HG02840 (cell line): ENCODE results near the gene ELL3.

Experiments
- ATAC-seq: cut with Tn5 transposase; IDR thresholded peaks from one replicate; pipeline ENCODE4 v1.9.1; 2021; ENCODE audit warnings: mild to moderate bottlenecking, moderate library complexity, moderate number of reproducible peaks; ENCODE audit not compliant: unreplicated experiment, low FRiP score

ELL3 gene

DNA sequence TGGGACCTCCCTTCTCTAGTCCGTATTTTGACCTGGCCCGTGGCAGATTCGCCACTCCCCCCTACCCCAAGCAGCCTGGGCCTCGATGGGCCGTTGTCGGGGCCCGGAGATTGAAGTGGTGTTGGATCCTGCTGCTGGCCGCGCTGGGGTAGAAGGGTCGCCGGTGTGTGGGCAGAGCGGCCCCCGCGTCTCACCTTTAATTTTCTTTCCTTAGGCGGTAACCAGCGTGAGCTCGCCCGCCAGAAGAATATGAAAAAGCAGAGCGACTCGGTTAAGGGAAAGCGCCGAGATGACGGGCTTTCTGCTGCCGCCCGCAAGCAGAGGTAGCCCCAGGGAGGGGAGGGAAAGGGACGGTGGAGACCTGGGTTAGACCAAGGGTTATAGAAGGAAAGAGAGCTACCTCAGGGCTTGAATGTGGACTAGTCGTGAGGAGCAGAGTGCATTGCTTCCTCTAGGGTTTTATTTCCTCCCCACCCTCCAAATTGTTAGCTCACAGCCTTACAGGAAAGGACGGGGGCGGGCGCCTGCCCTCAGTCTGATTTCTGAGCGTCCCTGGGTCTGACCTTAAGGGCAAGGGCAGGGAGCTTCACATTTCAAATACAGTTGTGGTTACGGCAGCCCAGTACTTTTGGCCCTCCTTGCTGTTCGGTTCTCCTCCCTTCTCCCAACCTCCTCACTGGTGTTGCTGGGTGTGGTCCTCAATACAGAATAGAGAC, 16.2 kb upstream of the ELL3 start:
- no peak for ATAC-seq

DNA sequence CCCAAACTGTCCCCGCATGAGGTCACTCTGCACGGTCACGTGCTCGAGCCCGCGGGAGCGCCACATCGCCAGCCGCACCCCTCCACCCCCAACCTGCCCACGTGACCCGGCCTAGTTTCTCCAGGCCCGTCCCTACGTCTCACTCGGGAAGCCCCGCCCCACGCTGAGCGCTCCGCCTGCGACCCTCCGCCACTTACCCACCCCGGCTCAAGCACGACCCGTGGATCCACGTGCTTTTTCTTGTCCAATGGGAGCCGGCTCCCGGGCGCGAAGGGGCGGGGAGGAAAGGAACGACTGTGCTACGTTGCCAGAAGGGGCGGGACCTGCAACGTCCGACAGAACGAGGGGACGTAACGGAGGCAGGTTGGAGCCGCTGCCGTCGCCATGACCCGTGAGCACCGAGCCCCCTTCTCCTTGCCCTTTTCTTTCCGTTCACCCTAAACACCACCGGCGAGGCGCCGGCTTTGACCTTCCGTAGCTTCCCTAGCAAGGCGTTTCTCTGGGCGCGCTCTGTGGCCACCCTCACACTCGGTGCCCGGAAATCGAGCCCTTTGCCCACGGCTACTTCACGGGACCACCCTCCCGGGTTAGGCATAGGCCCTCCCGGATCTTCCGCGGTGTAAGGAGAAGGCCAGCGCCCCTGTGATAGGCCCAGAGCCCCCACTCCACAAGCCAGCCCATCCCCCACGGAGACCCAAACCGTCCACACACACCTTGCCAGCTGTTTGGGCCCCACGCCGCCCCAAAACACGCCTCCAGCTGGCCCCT, 15.4 kb upstream of the ELL3 start, which contains the start of gene SERF2:
SERF2 (plus strand) TSS at position 328 of the 768 bp plus-strand sequence; CDS start at position 385, 57 bp downstream.
- ATAC-seq: peak; percentile 81

DNA sequence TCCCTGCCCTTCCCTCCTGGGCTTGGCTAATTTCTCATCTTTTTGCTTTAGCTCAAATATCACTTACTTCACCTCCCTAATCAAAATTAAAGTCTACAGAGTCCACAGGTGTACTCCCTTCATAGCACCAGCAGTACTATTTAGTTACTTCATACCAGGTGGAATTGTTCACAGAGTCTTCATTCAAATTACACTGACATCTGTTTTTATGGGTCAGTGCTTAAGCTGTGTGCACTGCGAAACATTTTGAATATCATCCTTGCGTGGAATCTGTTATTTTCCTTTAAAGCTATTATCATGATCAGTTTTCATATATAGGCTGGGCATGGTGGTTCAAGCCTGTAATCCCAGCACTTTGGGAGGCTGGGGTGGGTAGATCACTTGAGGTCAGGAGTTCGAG, 12.6 kb upstream of the ELL3 start:
- no peak for ATAC-seq

GRCh38 chr15:43779016-43779415, 2.2 kb upstream of the ELL3 start:
- ATAC-seq: no peak

- ATAC-seq: peak; percentile 60
Observed at GRCh38 chr15:43777267-43777914, 625 bp upstream of the ELL3 start.

GRCh38 chr15:43776101-43776717, 557 bp downstream of the ELL3 start:
- peak; percentile 56 for ATAC-seq

GRCh38 chr15:43775411-43775965, 1.3 kb downstream of the ELL3 start:
- ATAC-seq: no peak

- no peak for ATAC-seq
Observed at GRCh38 chr15:43774062-43774461, 2.7 kb downstream of the ELL3 start.

- ATAC-seq: no peak
Observed at GRCh38 chr15:43772624-43773023, 4.1 kb downstream of the ELL3 start.

GRCh38 chr15:43771816-43772215, 5.0 kb downstream of the ELL3 start:
- ATAC-seq: no peak

DNA sequence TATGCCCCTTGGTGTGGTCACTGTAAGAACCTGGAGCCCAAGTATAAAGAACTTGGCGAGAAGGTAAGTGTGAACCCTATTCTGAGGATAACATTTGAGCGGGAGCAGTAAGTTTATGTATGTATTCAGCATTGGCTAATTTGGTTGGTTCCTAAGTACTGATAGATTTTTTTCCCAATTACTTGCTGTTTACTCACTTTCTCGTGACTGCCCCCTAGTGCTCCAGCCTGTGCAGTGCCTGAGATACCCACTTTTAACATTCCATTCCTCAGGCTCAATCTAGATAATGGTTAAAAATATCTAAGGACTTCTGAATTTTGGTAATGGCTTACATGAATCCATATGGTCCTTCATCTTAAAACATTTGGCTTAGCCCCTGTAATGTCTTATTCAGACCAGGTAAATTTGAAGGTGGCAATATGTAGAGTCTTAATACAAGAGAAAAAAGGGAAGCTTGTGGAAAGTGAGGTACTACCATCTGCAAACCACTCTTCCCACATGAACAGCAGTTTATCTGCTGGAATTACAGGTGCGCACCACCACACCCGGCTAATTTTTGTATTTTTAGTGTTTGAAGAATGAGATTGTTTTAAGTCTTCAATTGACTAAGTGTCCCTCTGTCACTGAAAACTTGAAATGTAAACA, 7.1 kb downstream of the ELL3 start:
- no peak for ATAC-seq

GRCh38 chr15:43763819-43764446, 12.8 kb downstream of the ELL3 start:
- ATAC-seq: no peak

DNA sequence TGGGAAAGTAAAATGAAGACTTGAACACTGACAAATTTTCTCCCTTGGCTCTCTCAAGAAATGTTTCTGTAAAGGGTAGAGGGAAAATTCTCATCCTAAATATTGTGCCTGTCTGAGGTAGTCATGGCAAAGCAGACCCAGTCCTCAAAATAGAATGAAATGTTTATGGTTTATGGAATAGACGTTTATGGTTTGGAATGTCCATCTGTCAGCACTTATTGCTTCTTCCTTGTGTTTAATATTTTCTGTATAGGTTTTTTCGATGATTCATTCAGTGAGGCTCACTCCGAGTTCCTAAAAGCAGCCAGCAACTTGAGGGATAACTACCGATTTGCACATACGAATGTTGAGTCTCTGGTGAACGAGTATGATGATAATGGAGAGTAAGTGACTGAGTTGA, 13.9 kb downstream of the ELL3 start:
- no peak for ATAC-seq

GRCh38 chr15:43751885-43752284, 24.9 kb downstream of the ELL3 start:
- no peak for ATAC-seq

DNA sequence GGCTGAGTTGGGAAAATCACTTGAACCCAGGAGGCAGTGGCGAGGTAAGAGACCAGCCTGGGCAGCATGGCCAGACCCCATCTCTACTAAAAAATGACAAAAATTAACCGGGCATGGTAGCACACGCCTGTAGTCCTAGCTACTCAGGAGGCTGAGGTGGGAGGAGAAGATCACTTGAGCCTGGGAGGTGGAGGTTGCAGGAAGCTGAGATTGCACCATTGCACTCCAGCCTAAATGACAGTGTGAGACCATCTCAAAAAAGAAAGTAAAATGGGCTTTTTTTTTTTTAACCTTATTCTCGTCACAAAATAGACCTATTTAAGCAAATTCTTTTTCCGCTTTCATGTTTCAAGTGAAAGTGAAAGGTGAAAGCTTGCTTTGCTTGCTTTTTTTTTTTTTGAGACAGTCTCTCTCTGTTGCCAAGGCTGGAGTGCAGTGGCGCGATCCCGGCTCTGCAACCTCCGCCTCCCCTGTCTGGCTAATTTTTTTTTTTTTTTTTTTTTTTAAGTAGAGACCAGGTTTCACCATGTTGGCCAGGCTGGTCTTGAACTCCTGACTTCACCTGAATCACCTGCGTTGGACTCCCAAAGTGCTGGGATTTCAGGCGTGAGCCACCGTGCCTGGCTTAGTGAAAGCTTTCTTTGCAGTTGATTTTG, 26.9 kb downstream of the ELL3 start:
- peak; percentile 47 for ATAC-seq

DNA sequence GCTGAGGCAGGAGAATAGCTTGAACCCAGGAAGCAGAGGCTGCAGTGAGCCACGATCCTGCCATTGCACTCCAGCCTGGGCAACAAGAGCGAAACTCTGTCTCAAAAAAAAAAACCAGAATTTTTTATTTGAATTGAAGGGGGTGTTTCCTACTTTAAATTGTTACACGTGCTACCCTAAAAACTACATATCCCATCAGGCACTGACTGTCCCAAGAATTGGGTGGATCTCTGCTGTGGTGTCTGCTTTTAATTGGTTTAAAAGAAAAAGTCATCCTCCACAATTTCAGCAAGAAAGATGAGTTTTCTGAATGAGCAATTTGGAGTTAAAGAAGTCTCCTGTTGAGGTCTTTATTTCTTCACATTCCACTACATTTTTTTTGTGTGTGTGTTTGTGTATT, 28.4 kb downstream of the ELL3 start:
- no peak for ATAC-seq

- peak; percentile 6 for ATAC-seq
Observed at GRCh38 chr15:43746903-43747309, 29.9 kb downstream of the ELL3 start.

DNA sequence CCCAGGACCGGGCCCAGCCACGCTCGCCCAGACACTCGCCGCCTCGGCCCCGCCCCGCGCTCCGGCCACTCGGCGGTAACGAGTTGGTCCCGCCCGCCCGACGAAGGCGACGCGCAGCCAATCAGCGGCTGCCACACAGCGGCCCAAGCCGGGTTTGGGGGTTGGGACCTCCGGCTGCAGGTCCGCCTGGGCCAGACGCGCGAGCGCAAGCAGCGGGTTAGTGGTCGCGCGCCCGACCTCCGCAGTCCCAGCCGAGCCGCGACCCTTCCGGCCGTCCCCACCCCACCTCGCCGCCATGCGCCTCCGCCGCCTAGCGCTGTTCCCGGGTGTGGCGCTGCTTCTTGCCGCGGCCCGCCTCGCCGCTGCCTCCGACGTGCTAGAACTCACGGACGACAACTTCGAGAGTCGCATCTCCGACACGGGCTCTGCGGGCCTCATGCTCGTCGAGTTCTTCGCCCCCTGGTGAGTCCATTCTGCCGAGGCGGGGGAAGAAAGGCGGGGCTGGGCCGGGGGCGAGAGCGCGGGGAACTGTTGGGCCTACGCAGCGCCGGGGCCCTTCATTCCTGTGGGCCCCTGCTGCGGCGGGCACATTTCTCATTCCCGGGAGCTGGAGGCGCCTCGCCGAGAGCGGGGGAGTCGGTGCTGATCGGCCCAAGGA, 30.4 kb downstream of the ELL3 start, which contains the start of gene PDIA3:
PDIA3 (plus strand) TSS at position 194 of the 658 bp plus-strand sequence; CDS start at position 296, 102 bp downstream.
- peak; percentile 65 for ATAC-seq
